Measurements from ENCODE around the gene FAM110C.
A peak's percentile ranks its signal among the peaks of the same experiment; 100 is the strongest.

GRCh38 chr2:11248-11941 is 34.9 kb downstream of the FAM110C start:
- no peak for TF ChIP-seq MAX (IDR thresholded peaks at IDR 0.05)
- TF ChIP-seq CTCF (IDR thresholded peaks at IDR 0.05; ENCODE audit: low read depth, low read length, missing input control), result peak; percentile 44
- peak in 1 of 2 donors; percentile 56 for TF ChIP-seq RAD21 (IDR thresholded peaks at IDR 0.05)
- TF ChIP-seq ATF3 (IDR thresholded peaks at IDR 0.05), result no peak
- TF ChIP-seq FOXA1 (IDR thresholded peaks at IDR 0.05), result no peak
- no peak for TF ChIP-seq SP1 (IDR thresholded peaks at IDR 0.05)
- no peak for TF ChIP-seq YY1 (IDR thresholded peaks at IDR 0.05)
- TF ChIP-seq JUND (IDR thresholded peaks at IDR 0.05), result no peak
- TF ChIP-seq ZBTB33 (IDR thresholded peaks at IDR 0.05), result no peak
